HepG2 (cell line): ENCODE results near the gene PLXNA4.

ENCODE experiments used
- POLR2AphosphoS5 ChIP-seq: IDR thresholded peaks from 2 replicates; pipeline ENCODE4 v1.6.1; 2012; ENCODE audit warnings: low read depth, low read length
- TCF7L2 ChIP-seq: IDR thresholded peaks from 2 replicates; pipeline ENCODE4 v1.6.1; 2011; ENCODE audit warnings: mild to moderate bottlenecking, low read depth, low read length, moderate library complexity

- TF ChIP-seq TCF7L2 = no peak
- TF ChIP-seq POLR2AphosphoS5 = no peak
Observed at GRCh38 chr7:132398253-132398925, 177.9 kb downstream of the PLXNA4 start.
